T-cell (primary cell): ENCODE results near the gene EVI5L. TPM values are rescaled to one million over a fixed set of nuclear protein-coding genes. Genes with fewer than 3 reads are reported as not detected.

Experiments
- ATAC-seq, 4 experiments: fragments of 200-7000 bp in 3 of 4; fragments of 150-1000 bp in 1 of 4; cut with Tn5 transposase; replicated peaks in 1 of 4; 1 replicate in 3 of 4; 2 replicates in 1 of 4; pipeline ENCODE4 v1.10.0; 2021; ENCODE audit warnings: moderate library complexity in 3 of 4, mild to moderate bottlenecking in 2 of 4, moderate number of reproducible peaks in 1 of 4
- CTCF ChIA-PET, 2 donors: fragments of 300-600 bp; sonication (Branson Sonifier 250); formaldehyde crosslinking; loops; one replicate each; lab custom pipeline; 2022; ENCODE audit warnings: antibody characterized with exemption in 2 of 2; lab: Charles Lee
- POLR2A ChIA-PET, 2 donors: fragments of 300-600 bp; sonication (Branson Sonifier 250); formaldehyde crosslinking; loops; one replicate each; lab custom pipeline; 2022; ENCODE audit warnings: antibody characterized with exemption in 2 of 2; lab: Charles Lee
- DNase-seq, 35 experiments: peaks; one replicate each; pipeline versions ENCODE4 v3.0.0 to v3.0.0-alpha.2; 2013 to 2023
- H3K27ac ChIP-seq: one replicate; pipeline ENCODE4 v1.5.1; 2013; ENCODE audit warnings: low read length
- H3K27me3 ChIP-seq, 2 experiments: replicated peaks in 1 of 2; 1 replicate in 1 of 2; 2 replicates in 1 of 2; pipeline versions ENCODE4 v1.6.1 to v1.7.0; 2013; ENCODE audit warnings: low read length in 1 of 2, mixed read lengths in 1 of 2; ENCODE audit not compliant: control insufficient read depth in 2 of 2, insufficient read depth in 2 of 2; ENCODE audit errors: extremely low read depth in 1 of 2
- H3K36me3 ChIP-seq, 2 donors: 1 replicate in 1 of 2; 2 replicates in 1 of 2; pipeline versions ENCODE4 v1.6.1 to v1.7.0; 2013; ENCODE audit warnings: low read length in 1 of 2; ENCODE audit not compliant: control insufficient read depth in 2 of 2, insufficient read depth in 1 of 2; ENCODE audit errors: extremely low read depth in 1 of 2
- H3K4me1 ChIP-seq, 2 experiments: 1 replicate in 1 of 2; 2 replicates in 1 of 2; pipeline versions ENCODE4 v1.6.1 to v1.7.0; 2013; ENCODE audit warnings: low read length in 2 of 2, mixed read lengths in 1 of 2; ENCODE audit not compliant: insufficient read depth in 2 of 2, control insufficient read depth in 1 of 2; ENCODE audit errors: extremely low read depth in 1 of 2
- H3K4me3 ChIP-seq, 2 donors: 1 replicate in 1 of 2; 2 replicates in 1 of 2; pipeline versions ENCODE4 v1.5.1 to v1.7.0; 2013; ENCODE audit warnings: mild to moderate bottlenecking in 2 of 2, low read length in 1 of 2, moderate library complexity in 1 of 2; ENCODE audit not compliant: control insufficient read depth in 1 of 2; ENCODE audit errors: extremely low read depth in 1 of 2
- H3K9me3 ChIP-seq: 2 replicates; pipeline ENCODE4 v1.7.0; 2013
- H3K27ac Mint-ChIP-seq, 2 donors: one replicate each; pipeline ENCODE4 v1.8.0; 2020 to 2021; ENCODE audit warnings: mild to moderate bottlenecking in 2 of 2, mixed read lengths in 2 of 2
- H3K27me3 Mint-ChIP-seq, 2 donors: one replicate each; pipeline ENCODE4 v1.8.0; 2021 to 2022; ENCODE audit warnings: mixed read lengths in 2 of 2
- H3K36me3 Mint-ChIP-seq: one replicate; pipeline ENCODE4 v1.8.0; 2021; ENCODE audit warnings: mixed read lengths
- H3K4me1 Mint-ChIP-seq, 3 donors: one replicate each; pipeline ENCODE4 v1.8.0; 2020 to 2022; ENCODE audit warnings: mixed read lengths in 3 of 3, mild to moderate bottlenecking in 1 of 3
- H3K4me3 Mint-ChIP-seq, 3 donors: one replicate each; pipeline ENCODE4 v1.8.0; 2020 to 2022; ENCODE audit warnings: mild to moderate bottlenecking in 3 of 3, mixed read lengths in 3 of 3, moderate library complexity in 3 of 3
- H3K9me3 Mint-ChIP-seq, 3 donors: one replicate each; pipeline ENCODE4 v1.8.0; 2020 to 2022; ENCODE audit warnings: mixed read lengths in 3 of 3
- WGBS: methylation state at CpG from one replicate; pipeline ENCODE4 v1.1.5; 2013; ENCODE audit warnings: missing lambda C conversion rate; ENCODE audit not compliant: insufficient coverage; 5-methylcytosine and 5-hydroxymethylcytosine counted together
- total RNA-seq, 35 experiments: library from RNA in 6 of 35; stranded (reverse) in 6 of 35; fragments of 120-200 nt in 1 of 35; gene quantifications; one replicate each; pipeline versions ENCODE4 v1.2.1 to v1.2.4 and lab custom pipeline; 2013 to 2026

Gene EVI5L
- total RNA-seq, 5 donors from 2014 or later (not counting 1 experiment from before 2014, with no cell fraction given), result 9.6 to 15.1 (median 13.7) TPM

GRCh38 chr19:7904074-7905020 lies 74.3 kb downstream of the EVI5L start:
- Mint-ChIP-seq H3K27ac (peak overlapping the region; percentile 61 to 78), H3K27me3 (no peaks in the 10 kb centered on the region), H3K9me3 (no peaks in the 10 kb centered on the region), H3K4me1 (peaks cover 27 to 32% (median 31%) of the 10 kb centered on the region in 3 donors), H3K4me3 (peak overlapping the region; percentile 83 to 88 (median 87)), H3K36me3 (peaks cover 7% of the 10 kb centered on the region)
- CTCF ChIA-PET, result interaction anchor here in 1 of 2 donors (0.5 to 1.3 kb wide), 11 partner anchors 13 to 336 kb away, joined by 3 to 28 read pairs (median 6); partner anchors contain the start of genes PET100, SNAPC2, TIMM44 and TRAPPC5
- DNase-seq (peak in 31 of 35 experiments; percentile 67 to 89 (median 78)), ATAC-seq (peak; percentile 67 to 77 (median 70))
- peaks cover 6 to 55% of the 10 kb centered on the region in 2 experiments for H3K4me1 ChIP-seq
- peak overlapping the region; percentile 84 for H3K27ac ChIP-seq
- peak overlapping the region; percentile 77 to 82 for H3K4me3 ChIP-seq
- POLR2A ChIA-PET, result interaction anchor here (0.5 to 1.5 kb wide), 4 partner anchors 12 to 1015 kb away, joined by 3 to 9 read pairs (median 6); partner anchors contain the start of gene SNAPC2 (in 1 of the 2)
- peaks cover 6 to 15% of the 10 kb centered on the region in 2 donors for H3K36me3 ChIP-seq
- peaks cover 0 to 10% of the 10 kb centered on the region in 2 experiments for H3K27me3 ChIP-seq
- H3K9me3 ChIP-seq, result no peaks in the 10 kb centered on the region
- whole genome bisulfite sequencing, result 16% methylated on average over 43 of the region's 68 CpGs

GRCh38 chr19:7905268-7905667 lies 75.2 kb downstream of the EVI5L start:
- Mint-ChIP-seq H3K36me3 (peaks cover 7% of the 10 kb centered on the region), H3K4me3 (peak overlapping the region; percentile 83 to 88 (median 85)), H3K4me1 (peaks cover 27 to 32% (median 31%) of the 10 kb centered on the region in 3 donors), H3K27me3 (no peaks in the 10 kb centered on the region), H3K9me3 (no peaks in the 10 kb centered on the region), H3K27ac (peak overlapping the region; percentile 61 to 78)
- Histone ChIP-seq H3K4me1 (peaks cover 6 to 55% of the 10 kb centered on the region in 2 experiments), H3K9me3 (no peaks in the 10 kb centered on the region), H3K27ac (peak overlapping the region; percentile 84), H3K36me3 (peaks cover 11 to 21% of the 10 kb centered on the region in 2 donors), H3K4me3 (peak overlapping the region in 1 of 2 donors; percentile 77), H3K27me3 (peaks cover 0 to under 1% of the 10 kb centered on the region in 2 experiments)
- DNase-seq (no peak), ATAC-seq (no peak)
- CTCF ChIA-PET, result no interaction called here
- POLR2A ChIA-PET, result no interaction called here
- WGBS, result 83% methylated on average over 1 of the region's 10 CpGs

GRCh38 chr19:7905859-7906258 lies 75.8 kb downstream of the EVI5L start:
- Histone ChIP-seq H3K4me1 (peaks cover 6 to 55% of the 10 kb centered on the region in 2 experiments), H3K27me3 (no peaks in the 10 kb centered on the region), H3K36me3 (peaks cover 17 to 26% of the 10 kb centered on the region in 2 donors), H3K4me3 (no peak overlapping the region), H3K27ac (no peak overlapping the region), H3K9me3 (no peaks in the 10 kb centered on the region)
- Mint-ChIP-seq H3K27me3 (no peaks in the 10 kb centered on the region), H3K36me3 (peaks cover 13% of the 10 kb centered on the region), H3K4me3 (peak overlapping the region; percentile 56 to 88 (median 73)), H3K9me3 (no peaks in the 10 kb centered on the region), H3K27ac (no peak overlapping the region), H3K4me1 (peaks cover 27 to 32% (median 31%) of the 10 kb centered on the region in 3 donors)
- CTCF ChIA-PET, result no interaction called here
- ATAC-seq (no peak), DNase-seq (no peak)
- WGBS, result no CpG with 5 or more reads among the region's 10 CpGs
- POLR2A ChIA-PET, result no interaction called here

- no peak for DNase-seq
These were observed 77.1 kb downstream of the EVI5L start for GRCh38 chr19:7907122-7907521.

GRCh38 chr19:7907544-7907943 lies 77.5 kb downstream of the EVI5L start:
- H3K4me1 Mint-ChIP-seq, result peaks cover 26 to 29% (median 27%) of the 10 kb centered on the region in 3 donors
- Histone ChIP-seq H3K27me3 (no peaks in the 10 kb centered on the region), H3K4me3 (no peak overlapping the region), H3K36me3 (peaks cover 23 to 42% of the 10 kb centered on the region in 2 donors), H3K4me1 (peaks cover 6 to 54% of the 10 kb centered on the region in 2 experiments), H3K27ac (no peak overlapping the region), H3K9me3 (no peaks in the 10 kb centered on the region)
- no peaks in the 10 kb centered on the region for H3K9me3 Mint-ChIP-seq
- no peak for ATAC-seq
- no peak overlapping the region for H3K27ac Mint-ChIP-seq
- 95% methylated on average over 9 of the region's 11 CpGs for WGBS
- no peak overlapping the region for H3K4me3 Mint-ChIP-seq
- H3K27me3 Mint-ChIP-seq, result no peaks in the 10 kb centered on the region
- peaks cover 21% of the 10 kb centered on the region for H3K36me3 Mint-ChIP-seq
- DNase-seq, result no peak
- POLR2A ChIA-PET, result no interaction called here
- CTCF ChIA-PET, result no interaction called here

More at GRCh38 chr19:7907122-7907521, 77.1 kb downstream of the EVI5L start:
- ATAC-seq, result no peak
- Mint-ChIP-seq H3K36me3 (peaks cover 21% of the 10 kb centered on the region), H3K4me1 (peaks cover 27 to 32% (median 29%) of the 10 kb centered on the region in 3 donors), H3K9me3 (no peaks in the 10 kb centered on the region), H3K4me3 (no peak overlapping the region), H3K27me3 (no peaks in the 10 kb centered on the region), H3K27ac (no peak overlapping the region)
- ChIA-PET POLR2A (no interaction called here), CTCF (no interaction called here)
- over 99% methylated on average over 13 of the region's 19 CpGs for WGBS
- Histone ChIP-seq H3K9me3 (no peaks in the 10 kb centered on the region), H3K4me1 (peaks cover 6 to 55% of the 10 kb centered on the region in 2 experiments), H3K27me3 (no peaks in the 10 kb centered on the region), H3K36me3 (peaks cover 21 to 39% of the 10 kb centered on the region in 2 donors), H3K4me3 (no peak overlapping the region), H3K27ac (no peak overlapping the region)

GRCh38 chr19:7908078-7908699 lies 78.2 kb downstream of the EVI5L start:
- peaks cover 23 to 45% of the 10 kb centered on the region in 2 donors for H3K36me3 ChIP-seq
- CTCF ChIA-PET, result no interaction called here
- Mint-ChIP-seq H3K27me3 (peaks cover 0 to 1% of the 10 kb centered on the region in 2 donors), H3K9me3 (no peaks in the 10 kb centered on the region), H3K4me1 (peaks cover 20 to 25% (median 23%) of the 10 kb centered on the region in 3 donors), H3K27ac (no peak overlapping the region), H3K4me3 (no peak overlapping the region), H3K36me3 (peaks cover 27% of the 10 kb centered on the region)
- H3K9me3 ChIP-seq, result no peaks in the 10 kb centered on the region
- WGBS, result 87% methylated on average over 10 of the region's 14 CpGs
- H3K27me3 ChIP-seq, result no peaks in the 10 kb centered on the region
- DNase-seq (no peak), ATAC-seq (no peak)
- H3K4me3 ChIP-seq, result no peak overlapping the region
- peaks cover 6 to 47% of the 10 kb centered on the region in 2 experiments for H3K4me1 ChIP-seq
- H3K27ac ChIP-seq, result no peak overlapping the region
- POLR2A ChIA-PET, result interaction anchor here in 1 of 2 donors (0.9 kb wide), 1 partner anchor 278 kb away, joined by 3 read pairs; the partner anchor contains the start of gene PET100
